Nephron (organoid): ENCODE measurements around the gene IL1RAPL1.

Experiments
- H3K27ac Mint-ChIP-seq, 3 experiments: 2 replicates each; pipeline ENCODE4 v1.8.0; 2020; ENCODE audit warnings: mixed read lengths in 3 of 3, mild to moderate bottlenecking in 2 of 3, moderate library complexity in 1 of 3
- H3K27me3 Mint-ChIP-seq: 2 replicates; pipeline ENCODE4 v1.8.0; 2021; ENCODE audit warnings: low read depth, mild to moderate bottlenecking, moderate library complexity, mixed read lengths
- H3K36me3 Mint-ChIP-seq: 2 replicates; pipeline ENCODE4 v1.8.0; 2020; ENCODE audit warnings: low read depth, mixed read lengths
- H3K4me1 Mint-ChIP-seq: 2 replicates; pipeline ENCODE4 v1.8.0; 2020; ENCODE audit warnings: mixed read lengths
- H3K4me3 Mint-ChIP-seq, 3 experiments: 2 replicates each; pipeline ENCODE4 v1.8.0; 2020; ENCODE audit warnings: mild to moderate bottlenecking in 3 of 3, mixed read lengths in 3 of 3, moderate library complexity in 2 of 3
- H3K9me3 Mint-ChIP-seq: 2 replicates; pipeline ENCODE4 v1.8.0; 2020; ENCODE audit warnings: mixed read lengths
- TF ChIP-seq, protein P1 (sequence below), 3 experiments: fragments of 200-600 bp; sonication (generic); IDR thresholded peaks; one replicate each; pipeline ENCODE4 v1.5.0; 2021; ENCODE audit warnings: antibody characterized with exemption in 3 of 3; ENCODE audit not compliant: unreplicated experiment in 3 of 3

IL1RAPL1 gene

GRCh38 chrX:29241809-29242208 lies 654.6 kb downstream of the IL1RAPL1 start:
- H3K27ac Mint-ChIP-seq, result no peak overlapping the region
- TF ChIP-seq, protein P1, sequence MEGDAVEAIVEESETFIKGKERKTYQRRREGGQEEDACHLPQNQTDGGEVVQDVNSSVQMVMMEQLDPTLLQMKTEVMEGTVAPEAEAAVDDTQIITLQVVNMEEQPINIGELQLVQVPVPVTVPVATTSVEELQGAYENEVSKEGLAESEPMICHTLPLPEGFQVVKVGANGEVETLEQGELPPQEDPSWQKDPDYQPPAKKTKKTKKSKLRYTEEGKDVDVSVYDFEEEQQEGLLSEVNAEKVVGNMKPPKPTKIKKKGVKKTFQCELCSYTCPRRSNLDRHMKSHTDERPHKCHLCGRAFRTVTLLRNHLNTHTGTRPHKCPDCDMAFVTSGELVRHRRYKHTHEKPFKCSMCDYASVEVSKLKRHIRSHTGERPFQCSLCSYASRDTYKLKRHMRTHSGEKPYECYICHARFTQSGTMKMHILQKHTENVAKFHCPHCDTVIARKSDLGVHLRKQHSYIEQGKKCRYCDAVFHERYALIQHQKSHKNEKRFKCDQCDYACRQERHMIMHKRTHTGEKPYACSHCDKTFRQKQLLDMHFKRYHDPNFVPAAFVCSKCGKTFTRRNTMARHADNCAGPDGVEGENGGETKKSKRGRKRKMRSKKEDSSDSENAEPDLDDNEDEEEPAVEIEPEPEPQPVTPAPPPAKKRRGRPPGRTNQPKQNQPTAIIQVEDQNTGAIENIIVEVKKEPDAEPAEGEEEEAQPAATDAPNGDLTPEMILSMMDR (IDR thresholded peaks at IDR 0.05; ENCODE audit: unreplicated experiment in 3 of 3), result no peak
- no peaks in the 10 kb centered on the region for H3K36me3 Mint-ChIP-seq
- peaks cover 1% of the 10 kb centered on the region for H3K27me3 Mint-ChIP-seq
- H3K4me3 Mint-ChIP-seq, result no peak overlapping the region
- no peaks in the 10 kb centered on the region for H3K4me1 Mint-ChIP-seq
- peaks cover 3% of the 10 kb centered on the region for H3K9me3 Mint-ChIP-seq

- Mint-ChIP-seq H3K27me3 (no peaks in the 10 kb centered on the region), H3K27ac (no peak overlapping the region), H3K9me3 (peaks cover 3% of the 10 kb centered on the region), H3K4me1 (no peaks in the 10 kb centered on the region), H3K4me3 (no peak overlapping the region), H3K36me3 (no peaks in the 10 kb centered on the region)
- TF ChIP-seq, protein P1 (IDR thresholded peaks at IDR 0.05; ENCODE audit: unreplicated experiment in 3 of 3), result no peak
Measured at GRCh38 chrX:29242856-29243255, 655.6 kb downstream of the IL1RAPL1 start.

- Mint-ChIP-seq H3K9me3 (peaks cover 3% of the 10 kb centered on the region), H3K36me3 (no peaks in the 10 kb centered on the region), H3K27me3 (no peaks in the 10 kb centered on the region), H3K4me1 (no peaks in the 10 kb centered on the region), H3K27ac (no peak overlapping the region), H3K4me3 (no peak overlapping the region)
- TF ChIP-seq, protein P1 (IDR thresholded peaks at IDR 0.05; ENCODE audit: unreplicated experiment in 3 of 3), result no peak
Measured at GRCh38 chrX:29243942-29244341, 656.7 kb downstream of the IL1RAPL1 start.

GRCh38 chrX:29254515-29254914 lies 667.3 kb downstream of the IL1RAPL1 start:
- Mint-ChIP-seq H3K36me3 (no peaks in the 10 kb centered on the region), H3K27ac (no peak overlapping the region), H3K27me3 (no peaks in the 10 kb centered on the region), H3K4me3 (no peak overlapping the region), H3K4me1 (peaks cover 15% of the 10 kb centered on the region), H3K9me3 (no peaks in the 10 kb centered on the region)
- TF ChIP-seq, protein P1 (IDR thresholded peaks at IDR 0.05; ENCODE audit: unreplicated experiment in 3 of 3), result no peak

DNA sequence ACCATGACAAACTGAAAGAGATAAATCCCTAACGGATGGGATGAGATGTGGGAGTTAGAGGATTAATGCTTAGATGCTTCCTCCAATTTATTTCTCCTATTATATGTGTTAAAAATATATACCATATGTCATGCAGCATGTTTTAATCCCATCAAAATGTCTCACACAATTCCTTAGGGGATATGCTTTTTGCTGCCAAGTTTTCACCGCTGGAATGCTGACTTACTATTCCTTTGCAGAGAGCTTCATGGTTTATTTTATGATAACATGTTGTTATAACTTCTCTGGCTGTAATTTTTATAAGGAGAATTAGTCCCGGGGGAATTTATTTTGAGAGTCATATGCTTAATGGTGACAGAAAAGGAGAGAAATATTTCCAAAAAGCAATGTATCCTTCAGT lies 670.3 kb downstream of the IL1RAPL1 start:
- peaks cover 15% of the 10 kb centered on the region for H3K4me1 Mint-ChIP-seq
- H3K9me3 Mint-ChIP-seq, result peaks cover 4% of the 10 kb centered on the region
- peak overlapping the region in 2 of 3 experiments; percentile 2 to 7 for H3K27ac Mint-ChIP-seq
- peaks cover 4% of the 10 kb centered on the region for H3K36me3 Mint-ChIP-seq
- H3K4me3 Mint-ChIP-seq, result no peak overlapping the region
- H3K27me3 Mint-ChIP-seq, result peaks cover 3% of the 10 kb centered on the region
- TF ChIP-seq, protein P1 (IDR thresholded peaks at IDR 0.05; ENCODE audit: unreplicated experiment in 3 of 3), result no peak

DNA sequence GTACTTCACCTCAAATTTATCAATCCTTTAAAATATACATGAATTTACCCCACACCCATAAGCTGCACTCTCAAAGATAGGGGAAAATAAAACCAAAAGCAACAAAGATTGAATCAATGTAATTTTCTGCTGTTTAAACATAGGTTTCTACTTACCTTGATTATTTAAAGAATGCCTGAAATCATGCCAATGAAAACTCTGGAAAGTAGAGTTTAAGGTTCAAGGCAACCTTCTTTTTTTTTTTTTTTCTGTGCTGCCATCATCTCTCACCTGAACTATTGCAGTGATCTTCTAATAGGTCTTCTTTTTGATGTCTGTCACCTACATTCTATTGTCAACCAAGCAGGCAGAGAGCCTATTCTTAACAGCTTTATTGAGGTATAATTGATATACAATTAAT lies 682.1 kb downstream of the IL1RAPL1 start:
- H3K4me3 Mint-ChIP-seq, result no peak overlapping the region
- H3K27me3 Mint-ChIP-seq, result no peaks in the 10 kb centered on the region
- H3K9me3 Mint-ChIP-seq, result peaks cover 14% of the 10 kb centered on the region
- no peaks in the 10 kb centered on the region for H3K36me3 Mint-ChIP-seq
- TF ChIP-seq, protein P1 (IDR thresholded peaks at IDR 0.05; ENCODE audit: unreplicated experiment in 3 of 3), result no peak
- H3K27ac Mint-ChIP-seq, result no peak overlapping the region
- H3K4me1 Mint-ChIP-seq, result no peaks in the 10 kb centered on the region
